GM12874 (cell line): ENCODE results near the gene MAP9.

Experiments
- CTCF ChIP-seq: IDR thresholded peaks from 2 replicates; pipeline ENCODE4 v1.5.1; 2011; ENCODE audit warnings: low read depth, mild to moderate bottlenecking, control low read depth, low read length, moderate library complexity; ENCODE audit not compliant: insufficient read depth

MAP9 gene

GRCh38 chr4:155391932-155392331 is 15.2 kb upstream of the MAP9 start:
- no peak for TF ChIP-seq CTCF

GRCh38 chr4:155388162-155388561 is 11.4 kb upstream of the MAP9 start:
- TF ChIP-seq CTCF, result no peak

- no peak for TF ChIP-seq CTCF
Observed at GRCh38 chr4:155383541-155383940, 6.8 kb upstream of the MAP9 start.

- no peak for TF ChIP-seq CTCF
Observed at GRCh38 chr4:155377276-155377675, 511 bp upstream of the MAP9 start.

- no peak for TF ChIP-seq CTCF
Observed at GRCh38 chr4:155371432-155372043, 5.2 kb downstream of the MAP9 start.

- no peak for TF ChIP-seq CTCF
Observed at GRCh38 chr4:155367608-155368007, 9.2 kb downstream of the MAP9 start.

GRCh38 chr4:155353923-155354540 is 22.7 kb downstream of the MAP9 start:
- peak; percentile 72 for TF ChIP-seq CTCF

GRCh38 chr4:155342142-155342541 is 34.6 kb downstream of the MAP9 start:
- TF ChIP-seq CTCF, result no peak
